NOMO-1 treated with dmso at 0.1 percent for 144 hours (cell line): ENCODE measurements around the gene SRBD1.
A peak's percentile ranks its signal among the peaks of the same experiment; 100 is the strongest.

Experiments
- DNase-seq: peaks from one replicate; lab custom pipeline; 2025; ENCODE audit not compliant: unreplicated experiment; lab: John Stamatoyannopoulos, UW

SRBD1 gene

DNA sequence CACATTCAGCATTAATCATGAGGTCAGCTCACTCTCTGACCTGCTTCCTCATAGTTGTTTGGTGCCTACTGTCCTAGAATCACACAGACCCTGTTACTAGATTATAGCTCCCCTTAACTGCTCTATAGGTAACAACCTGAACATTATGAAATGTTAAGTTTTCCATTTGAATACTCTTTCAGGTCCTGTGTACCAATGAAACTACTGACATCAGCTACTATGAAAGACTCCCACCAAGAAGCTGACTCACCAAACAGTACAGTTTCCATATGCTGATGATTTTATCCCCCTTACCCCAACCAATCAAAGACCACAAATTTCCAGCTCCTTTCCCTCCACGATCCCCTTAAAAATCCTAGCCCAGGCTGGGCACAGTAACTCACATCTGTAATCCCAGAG, 56.3 kb downstream of the SRBD1 start:
- DNase-seq = no peak

DNA sequence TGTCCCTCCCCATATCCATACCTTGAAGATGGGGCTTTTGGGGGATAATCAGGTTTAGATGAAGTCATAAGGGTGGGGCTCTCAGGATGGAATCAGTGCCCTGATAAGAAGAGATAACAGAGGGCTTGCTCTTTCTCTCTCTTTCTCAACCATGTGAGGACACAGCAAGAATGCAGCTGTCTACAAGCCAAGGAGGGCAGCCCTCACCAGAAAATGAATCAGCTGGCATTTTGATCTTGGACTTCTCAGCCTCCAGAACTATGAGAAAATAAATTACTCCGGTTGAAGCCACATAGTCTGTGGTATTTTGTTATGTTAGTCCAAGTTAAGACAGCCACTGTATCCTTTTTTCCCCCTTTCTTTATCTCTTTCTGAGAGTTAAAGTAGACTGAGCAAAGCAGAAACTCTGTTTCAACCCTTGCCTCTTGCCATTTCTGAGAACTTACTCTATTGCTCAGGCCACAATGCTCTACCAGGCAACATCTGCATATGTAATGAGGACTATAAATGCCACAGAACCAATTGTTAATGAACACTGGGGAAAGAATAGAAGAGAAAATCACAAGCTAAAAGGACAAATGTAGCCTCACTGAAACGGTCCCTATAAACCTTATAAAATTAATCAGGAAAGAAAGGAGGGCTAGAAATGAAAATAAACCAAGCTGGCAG, 56.9 kb downstream of the SRBD1 start:
- no peak for DNase-seq

DNA sequence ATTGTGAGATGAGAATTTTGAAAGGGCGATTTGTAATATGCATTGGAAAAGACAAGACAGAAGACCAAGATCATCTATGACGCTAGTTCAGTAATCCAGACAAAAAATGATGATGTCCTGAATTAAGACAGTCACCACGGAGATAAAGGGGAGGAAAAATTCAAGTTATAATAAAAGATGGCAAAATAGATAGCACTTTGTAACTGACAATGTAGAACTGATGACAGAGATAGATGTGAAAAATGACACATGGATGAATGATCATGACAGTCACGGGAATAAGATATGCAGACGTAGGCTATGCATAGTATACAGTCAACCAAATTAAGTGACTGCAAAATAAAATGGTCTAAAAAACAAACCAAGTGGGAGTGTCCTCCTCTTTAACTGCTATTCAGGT, 59.2 kb downstream of the SRBD1 start:
- no peak for DNase-seq

DNA sequence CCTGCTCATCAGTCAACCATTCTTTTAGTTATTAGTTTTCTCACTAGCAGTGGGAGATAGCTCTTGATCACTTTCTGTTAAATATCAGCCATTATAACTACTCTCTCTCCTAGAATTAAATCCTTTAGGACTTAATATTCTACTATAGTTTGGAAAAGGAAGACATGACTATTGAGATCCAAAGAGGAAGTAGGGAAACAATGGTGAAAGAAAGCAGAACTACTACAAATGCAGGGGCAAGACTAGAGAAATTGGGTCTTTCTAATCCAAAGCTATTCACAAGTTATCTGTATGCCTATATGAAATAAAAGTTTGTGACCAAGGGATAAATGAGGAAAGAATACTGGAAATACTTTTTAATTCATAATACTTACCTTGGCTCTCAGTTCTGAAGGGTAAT, 65.1 kb downstream of the SRBD1 start:
- DNase-seq = no peak

DNA sequence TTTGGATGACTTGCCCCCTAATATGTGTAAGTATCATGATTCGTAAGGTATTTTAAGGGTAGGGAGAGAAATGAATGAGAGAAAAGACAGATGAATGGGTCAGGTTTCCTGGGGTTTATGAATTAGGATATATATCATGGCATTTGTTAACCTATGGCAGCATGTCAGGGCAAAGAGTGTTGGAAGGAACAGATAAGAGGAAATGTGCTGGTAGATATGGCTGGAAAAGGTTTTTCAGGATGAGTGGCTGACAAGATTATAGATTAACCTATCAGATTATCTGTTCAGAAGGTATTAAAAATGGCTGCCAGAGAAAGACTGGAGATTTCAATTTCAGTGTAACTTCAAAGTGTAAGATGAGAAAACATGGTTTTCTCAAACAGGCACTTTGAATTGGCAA, 67.8 kb downstream of the SRBD1 start:
- no peak for DNase-seq

DNA sequence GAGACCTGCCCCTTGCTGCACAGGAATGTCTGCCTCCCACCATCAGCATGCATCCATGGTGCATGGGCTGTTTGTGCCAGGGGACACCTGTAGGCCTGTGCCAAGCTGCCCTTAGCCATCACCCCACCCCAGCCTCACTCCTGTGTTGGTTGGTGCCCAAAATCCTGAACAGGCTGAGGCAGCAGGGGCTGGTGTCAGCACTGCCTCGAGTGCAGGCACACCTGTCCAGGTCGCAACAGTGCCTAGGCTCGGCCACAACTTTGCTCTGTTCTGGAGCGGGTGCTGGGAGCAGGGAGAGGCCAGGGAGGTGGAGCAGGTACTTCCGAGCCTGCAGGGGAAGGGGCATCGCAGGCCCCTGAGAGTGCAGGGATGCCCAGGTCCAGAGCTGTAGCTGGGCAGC, 69.1 kb downstream of the SRBD1 start:
- no peak for DNase-seq

DNA sequence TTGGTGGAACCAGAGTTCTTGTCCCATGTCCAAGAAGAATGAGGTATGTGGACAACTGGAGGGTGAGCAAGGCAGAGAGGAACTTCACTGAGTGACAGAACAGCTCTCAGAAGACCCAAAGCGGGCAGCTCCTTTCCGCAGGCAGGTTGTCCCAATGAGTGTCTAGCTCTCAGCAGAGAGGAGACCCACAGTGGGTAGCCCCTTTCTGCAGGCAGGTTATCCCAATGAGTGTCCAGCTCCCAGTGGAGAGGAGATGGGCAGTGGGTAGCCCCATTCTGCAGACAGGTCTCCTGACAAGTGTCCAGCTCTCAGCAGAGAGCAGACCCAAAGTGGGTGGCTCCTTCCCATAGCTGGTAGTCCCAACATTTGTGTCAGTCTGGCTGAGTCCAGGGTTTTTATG, 69.6 kb downstream of the SRBD1 start:
- no peak for DNase-seq

DNA sequence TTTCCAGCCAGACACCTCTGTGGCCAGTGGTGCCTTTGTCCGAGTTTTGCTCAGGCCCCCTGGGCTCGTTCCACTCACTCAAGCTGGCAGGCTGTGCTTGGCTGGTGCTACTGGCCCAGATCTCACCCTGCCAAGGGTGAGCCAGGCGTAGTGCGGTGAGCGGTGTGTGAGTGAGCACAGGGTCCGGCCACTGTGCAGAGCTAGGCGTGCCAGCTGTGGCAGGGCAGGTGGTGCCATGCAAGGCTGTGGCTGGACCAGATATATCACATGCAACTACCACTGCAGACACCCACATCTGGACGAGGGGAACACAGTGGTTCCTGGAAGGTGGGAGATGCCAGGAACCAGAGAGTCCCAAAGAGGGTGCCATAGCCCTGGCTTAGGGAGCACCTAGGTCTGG, 70.1 kb downstream of the SRBD1 start:
- no peak for DNase-seq

DNA sequence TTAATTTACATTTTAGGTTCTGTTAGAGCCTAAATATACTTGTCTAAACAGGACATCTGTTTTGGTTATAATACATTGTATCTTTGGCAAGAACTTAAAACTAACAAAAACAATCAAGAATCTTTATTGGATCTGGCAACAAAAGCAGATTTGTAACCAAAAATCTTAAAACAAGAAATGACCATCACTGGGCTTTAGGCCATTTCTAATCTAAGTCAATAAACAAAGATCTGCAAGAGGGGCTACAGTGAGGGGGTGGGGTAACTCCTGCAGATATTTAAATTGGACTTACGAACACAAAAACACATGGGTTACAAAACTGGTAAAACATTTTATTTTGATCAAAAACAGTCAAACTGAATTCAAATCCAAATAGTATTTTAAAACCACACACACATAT, 77.3 kb downstream of the SRBD1 start:
- DNase-seq = no peak

DNA sequence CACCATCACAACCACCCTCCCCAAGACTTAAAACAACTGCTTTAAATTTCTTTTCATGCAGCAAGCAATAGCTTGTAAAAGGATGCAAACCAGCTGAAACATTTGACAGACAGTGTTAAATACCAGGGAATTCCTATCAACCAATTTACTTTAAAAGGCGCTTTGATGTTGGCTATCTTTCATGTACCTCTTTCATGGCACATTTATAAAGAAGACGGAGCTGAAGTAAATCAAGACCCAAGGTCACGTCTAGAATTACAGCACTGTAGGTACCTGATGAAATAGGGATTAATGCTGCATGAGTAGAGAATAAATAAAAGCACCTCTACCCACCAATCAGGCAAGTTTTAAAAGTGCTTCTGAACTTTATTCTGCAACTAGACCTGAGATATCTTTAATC, 78.9 kb downstream of the SRBD1 start:
- DNase-seq = no peak

DNA sequence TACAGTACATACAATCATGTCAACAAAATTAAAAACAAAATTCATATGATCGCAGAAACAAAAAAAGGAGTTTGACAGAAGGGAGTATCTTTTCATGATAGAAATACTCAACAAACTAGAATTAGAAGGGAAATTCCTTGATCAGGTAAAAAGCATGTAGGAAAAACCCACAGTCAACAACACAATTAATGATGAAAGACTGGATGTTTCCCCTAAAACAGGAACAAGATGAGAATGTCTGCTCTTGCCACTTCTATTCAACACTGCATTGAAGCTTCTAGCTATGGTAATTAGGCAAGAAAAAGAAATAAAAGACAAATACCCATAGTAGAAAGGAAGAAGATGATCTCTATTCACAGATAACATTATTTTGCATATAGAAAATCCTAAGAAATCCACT, 87.1 kb downstream of the SRBD1 start:
- no peak for DNase-seq

DNA sequence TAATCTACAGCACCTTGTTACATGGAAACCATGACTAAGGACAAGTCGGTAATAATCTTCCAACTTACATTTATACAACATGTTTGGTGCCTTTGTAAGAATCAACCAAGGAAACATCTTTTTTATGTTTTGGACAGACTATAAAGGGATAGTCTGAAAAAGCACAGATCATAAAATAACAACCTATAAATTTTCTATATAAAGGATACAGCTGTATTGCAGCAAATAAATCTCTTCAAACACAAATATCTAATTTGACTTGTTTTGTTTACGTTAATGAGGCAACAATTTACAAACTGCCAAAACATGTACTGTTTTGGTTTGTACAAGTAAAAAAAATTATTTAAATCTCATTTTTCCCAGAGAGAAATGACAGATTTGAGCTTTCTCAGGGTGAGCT, 92.5 kb downstream of the SRBD1 start:
- DNase-seq = no peak

DNA sequence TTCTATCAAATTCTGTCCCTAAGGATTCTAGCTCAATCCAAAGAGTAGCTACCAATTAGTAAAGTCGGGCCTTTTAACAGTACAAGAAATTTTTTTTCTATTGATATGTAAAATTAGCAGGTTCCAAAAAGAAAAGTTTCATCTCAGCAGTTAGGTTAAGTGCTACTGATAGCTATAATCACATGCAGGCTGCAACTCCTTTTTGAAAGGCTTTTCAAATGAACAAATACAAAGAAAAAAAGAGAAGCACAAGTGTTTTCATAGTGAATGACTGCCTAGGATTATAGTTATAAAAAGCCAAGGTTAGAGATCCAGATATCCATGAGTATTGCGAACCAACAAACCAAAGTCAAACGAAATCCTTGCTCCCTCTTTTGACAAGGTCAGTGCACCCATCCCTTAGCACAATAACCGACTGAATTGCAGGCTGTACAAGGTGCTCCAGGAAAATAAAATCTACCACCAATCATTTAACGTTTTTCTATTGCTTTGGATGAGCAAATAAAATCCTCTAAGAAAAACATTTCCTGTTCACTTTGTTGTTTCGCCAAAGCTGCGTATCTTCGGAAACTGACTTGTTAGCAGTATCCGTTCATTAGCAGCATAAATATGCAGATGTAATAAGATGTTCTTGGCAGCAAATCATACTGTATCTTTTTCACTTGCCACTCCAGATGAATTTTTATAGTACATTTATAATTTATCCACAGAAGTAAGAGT, 100.2 kb downstream of the SRBD1 start:
- DNase-seq = no peak

DNA sequence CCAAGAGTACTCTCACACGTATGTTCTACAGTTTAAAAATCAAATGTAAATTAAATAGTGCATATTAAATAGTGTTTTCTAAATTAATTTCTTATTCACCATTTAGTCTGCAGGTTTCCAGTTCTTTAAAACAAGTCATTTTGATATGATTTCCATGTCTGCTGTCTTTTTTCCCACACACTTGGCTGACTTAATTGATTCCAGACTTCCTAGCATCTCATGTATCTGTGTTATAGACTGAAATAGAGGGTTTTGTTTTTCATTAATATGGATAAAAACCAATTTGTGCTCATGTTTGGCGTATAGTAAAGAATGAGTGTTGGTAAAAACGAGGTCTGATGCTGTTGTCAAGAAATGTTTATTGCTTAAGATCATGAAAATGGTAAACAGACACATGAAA, 104.3 kb downstream of the SRBD1 start:
- DNase-seq = no peak

DNA sequence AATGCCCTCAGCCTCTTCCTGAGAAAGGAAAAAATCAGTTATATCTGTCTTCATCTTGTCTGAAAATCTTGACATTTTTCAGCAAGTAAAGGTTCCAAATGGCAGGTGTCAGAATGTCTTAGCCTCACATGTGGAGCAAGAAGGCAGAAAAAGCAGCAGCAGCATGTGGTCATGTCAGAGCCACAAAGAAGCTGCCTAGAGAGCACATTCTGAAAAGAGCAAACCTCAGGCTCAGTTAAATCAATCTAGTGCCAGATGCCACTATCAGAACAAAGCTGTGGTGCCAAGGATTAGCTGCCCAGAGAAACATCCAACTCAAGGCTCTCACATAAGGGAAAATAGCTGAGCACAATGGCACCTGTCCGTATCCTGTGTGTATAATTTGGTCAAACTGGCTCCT, 105.9 kb downstream of the SRBD1 start:
- DNase-seq = no peak

DNA sequence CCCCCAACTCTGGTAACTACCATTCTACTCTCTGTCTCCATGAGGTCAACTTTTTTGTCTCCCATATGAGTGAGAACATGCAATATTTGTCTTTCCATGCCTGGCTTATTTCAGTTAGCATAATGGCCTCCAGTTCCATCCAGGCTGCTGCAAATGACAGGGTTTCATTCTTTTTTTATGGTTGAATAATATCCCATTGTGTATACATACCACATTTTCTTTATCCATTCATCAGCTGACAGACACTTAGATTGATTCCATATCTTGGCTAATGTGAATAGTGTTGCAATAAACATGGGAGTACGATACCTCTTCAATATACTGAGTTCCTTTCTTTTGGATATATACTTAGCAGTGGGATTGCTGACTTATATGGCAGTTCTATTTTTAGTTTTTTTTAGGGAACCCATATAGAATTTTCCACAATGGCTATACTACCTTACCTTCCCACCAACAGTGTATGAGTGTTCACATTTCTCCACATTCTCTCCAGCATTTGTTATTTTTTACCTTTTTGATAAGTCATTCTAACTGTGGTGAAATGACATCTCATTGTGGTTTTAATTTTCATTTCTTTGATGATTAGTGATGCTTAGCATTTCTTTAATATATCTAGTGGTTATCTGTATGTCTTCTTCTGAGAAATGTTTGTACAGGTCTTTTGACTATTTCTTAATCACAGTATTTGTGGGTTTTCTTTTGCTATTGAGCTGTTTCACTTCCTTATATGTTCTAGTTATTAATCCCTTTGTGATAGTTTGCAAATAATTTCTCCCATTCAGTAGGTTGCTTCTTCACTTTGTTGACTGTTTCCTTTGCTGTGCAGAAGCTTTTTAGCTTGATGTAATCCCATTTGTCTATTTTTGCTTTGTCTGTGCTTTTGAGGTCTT, 112.2 kb downstream of the SRBD1 start:
- peak; percentile 0 for DNase-seq

DNA sequence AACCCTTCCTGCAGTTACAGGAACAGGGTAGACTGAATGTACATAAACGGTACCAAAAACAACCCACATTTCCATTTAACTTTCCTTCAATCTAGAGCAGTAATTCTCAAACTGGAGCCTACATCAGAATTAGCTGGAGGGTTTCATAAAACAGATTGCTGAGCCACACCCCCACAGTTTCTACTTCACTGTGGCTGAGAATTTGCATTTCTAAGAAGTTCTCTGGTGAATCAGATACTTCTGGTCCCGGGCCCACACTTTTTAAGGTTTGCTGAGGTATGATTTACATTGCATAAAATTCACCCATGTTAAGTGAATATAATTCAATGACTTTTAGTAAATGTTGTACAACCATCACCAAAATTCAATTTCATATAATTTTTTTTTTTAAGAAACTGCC, 113.7 kb downstream of the SRBD1 start:
- DNase-seq = no peak

DNA sequence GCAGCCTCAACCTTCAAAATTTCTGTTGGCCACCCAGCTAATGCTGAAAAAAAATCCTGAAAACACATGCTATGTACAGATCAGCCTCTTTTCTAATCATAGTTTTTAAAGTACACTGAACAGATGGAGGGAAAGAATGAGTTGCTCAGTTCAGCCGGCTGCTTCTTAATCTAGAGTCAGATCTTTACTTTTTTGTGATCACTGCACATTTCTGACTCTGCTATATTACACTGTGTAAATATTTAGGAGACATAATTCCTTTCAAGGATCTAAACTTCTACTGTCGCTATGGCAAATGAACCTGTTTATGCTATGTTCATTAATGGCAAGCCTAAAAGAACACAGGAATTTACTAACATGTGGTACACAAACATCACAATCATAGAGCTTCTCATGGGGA, 114.2 kb downstream of the SRBD1 start:
- no peak for DNase-seq

DNA sequence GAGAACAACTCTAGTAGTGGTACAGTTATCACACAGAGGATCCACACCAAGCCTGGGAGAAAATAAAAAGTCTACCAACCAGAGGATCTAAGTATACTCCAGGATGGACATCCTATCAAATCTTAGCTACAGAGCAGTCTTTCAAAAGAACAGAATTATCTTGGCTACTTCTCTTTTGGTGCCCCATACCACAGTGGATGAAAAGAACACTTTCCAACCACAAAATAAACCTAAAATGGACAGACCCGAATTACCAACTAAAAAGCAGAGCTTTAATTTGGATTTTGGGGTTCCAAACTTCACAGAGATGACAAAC, 116.1 kb downstream of the SRBD1 start:
- no peak for DNase-seq

DNA sequence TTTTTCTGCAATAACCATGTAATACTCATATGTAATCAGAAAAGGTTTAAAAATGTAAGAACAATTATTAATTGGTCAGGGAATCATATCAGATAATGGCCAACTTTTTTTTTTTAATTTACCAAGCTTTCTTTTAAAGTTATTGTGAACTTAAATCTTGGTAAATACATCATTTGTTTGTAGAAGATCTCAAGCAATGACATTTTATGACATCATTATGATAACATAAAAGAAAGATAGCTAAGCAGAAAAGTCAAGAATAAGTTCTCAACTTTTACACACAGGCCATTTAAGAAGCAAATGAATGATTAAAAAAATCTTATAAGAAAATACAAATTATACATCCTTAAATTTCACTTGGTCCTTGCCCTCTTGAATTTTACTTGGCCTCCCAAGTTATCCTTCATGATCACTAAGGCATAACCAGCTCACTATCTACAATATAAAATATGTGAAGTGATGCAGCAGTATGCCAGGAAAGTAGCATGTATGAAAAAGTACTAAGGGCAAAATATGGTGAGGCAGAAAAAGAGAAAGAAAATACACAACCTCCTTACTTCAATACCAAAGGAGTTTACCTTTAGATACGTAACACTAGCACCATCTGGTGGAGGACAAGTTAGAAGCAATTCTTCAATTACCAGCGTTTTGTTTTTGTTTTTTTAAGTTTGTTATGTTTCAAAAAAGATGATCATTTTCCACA, 116.6 kb downstream of the SRBD1 start:
- DNase-seq = peak; percentile 2

DNA sequence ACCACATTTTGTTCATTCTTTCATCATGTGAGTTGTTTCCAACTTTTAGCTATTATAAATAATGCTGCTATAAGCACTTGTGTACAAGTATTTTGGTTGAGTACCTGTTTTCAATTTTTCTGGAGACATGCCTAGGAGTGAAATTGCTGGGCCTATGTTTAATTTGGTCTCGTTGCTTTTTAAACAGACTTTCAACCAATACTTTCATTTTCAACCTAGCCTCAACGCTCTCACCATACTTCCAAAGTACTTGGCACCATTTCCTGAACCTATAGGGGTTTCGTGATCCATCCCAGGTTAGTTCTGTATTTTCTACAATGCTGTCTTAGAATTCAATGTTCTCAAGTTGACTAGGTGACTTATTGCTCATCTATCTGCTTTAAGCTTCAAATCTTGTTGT, 126.1 kb downstream of the SRBD1 start:
- no peak for DNase-seq

DNA sequence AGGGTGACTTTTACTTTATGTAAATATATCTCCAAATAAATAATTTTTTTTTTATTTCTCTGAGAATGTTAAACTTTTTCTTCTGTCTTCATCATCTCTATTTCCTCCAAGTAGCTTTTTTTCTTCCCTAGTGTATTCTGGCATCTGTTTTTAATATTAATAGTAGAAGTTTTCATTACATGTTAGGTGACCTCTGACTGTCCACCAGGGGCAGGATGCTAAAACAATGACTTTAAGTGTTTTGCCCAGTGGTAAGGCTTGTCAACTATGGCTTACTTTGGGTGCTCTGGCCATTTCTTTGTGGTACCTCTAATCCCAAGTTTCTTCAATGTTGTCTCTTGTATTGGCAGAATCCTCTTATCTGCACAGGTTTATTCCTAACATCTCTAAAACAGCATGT, 127.1 kb downstream of the SRBD1 start:
- no peak for DNase-seq
